Measurements from ENCODE around the gene TMEM98.

GRCh38 chr17:32880671-32881453 is 47.1 kb upstream of the TMEM98 start:
- TF ChIP-seq CTCF (optimal IDR thresholded peaks at IDR 0.05 in 1 of 3, IDR thresholded peaks at IDR 0.05 in 1 of 3, conservative IDR thresholded peaks at IDR 0.05 in 1 of 3; ENCODE audit: extremely low read depth in 1 of 3, insufficient read depth in 2 of 3, low read length in 3 of 3) = no peak
- no peak for TF ChIP-seq EZH2 (IDR thresholded peaks at IDR 0.05; ENCODE audit: low read length)
